Astrocyte of the hippocampus (primary cell): Measurements from ENCODE around the gene PLAA.

Source experiments
- DNase-seq: peaks from one replicate; pipeline ENCODE4 v3.0.0; 2011; ENCODE audit warnings: low read depth, low spot score

Gene PLAA

DNA sequence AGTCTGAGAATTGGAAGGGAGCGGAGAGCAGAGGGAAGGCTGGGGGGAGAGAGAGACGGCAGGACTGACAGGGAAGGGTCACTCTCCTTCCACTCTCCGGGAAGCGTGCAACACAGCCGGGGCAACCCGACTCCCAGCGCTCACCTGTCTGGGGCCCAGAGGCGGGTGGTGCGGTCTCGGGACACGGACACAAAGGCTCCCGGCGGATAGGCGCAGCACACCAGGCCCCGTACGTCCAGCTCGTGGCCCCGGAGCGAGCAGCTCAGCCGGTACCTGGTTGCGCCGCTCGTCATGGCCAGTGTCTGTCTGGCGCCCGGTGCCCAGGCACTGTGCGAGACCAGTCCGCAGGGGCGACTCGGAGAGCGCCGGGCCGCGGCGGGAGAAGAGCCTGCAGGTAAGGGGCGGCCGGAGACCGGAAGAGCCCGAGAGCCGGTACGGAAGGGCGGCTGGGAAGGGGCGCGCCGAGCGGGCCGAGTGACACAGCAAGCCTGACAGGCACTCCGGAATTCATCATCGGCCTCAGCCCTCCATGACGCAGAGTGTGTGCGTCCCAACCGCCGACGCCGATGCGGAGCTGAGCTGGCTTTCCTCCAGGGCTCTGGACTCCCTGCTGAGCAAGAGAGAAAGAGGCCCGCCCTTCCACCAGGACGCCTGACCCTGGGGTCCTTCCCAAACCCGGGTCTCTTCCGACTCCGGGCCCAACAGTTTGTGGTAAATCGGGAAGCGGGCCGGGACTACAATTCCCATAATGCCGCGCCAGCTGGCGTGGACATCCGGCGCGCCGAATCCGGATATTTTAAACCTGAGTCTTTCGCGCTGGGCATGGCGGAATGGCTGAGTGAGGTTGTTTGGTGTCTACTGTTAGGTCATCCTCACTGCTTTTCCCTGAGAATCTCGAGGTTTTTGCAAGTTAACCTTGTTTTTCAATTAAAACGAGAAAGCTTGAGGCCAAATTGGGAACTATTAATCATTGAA is at the start of gene PLAA:
TSS of gene PLAA (minus strand) at position 490 of the 975 bp plus-strand sequence. CDS start at position 293, 197 bp downstream.
- DNase-seq: peak; percentile 96

DNA sequence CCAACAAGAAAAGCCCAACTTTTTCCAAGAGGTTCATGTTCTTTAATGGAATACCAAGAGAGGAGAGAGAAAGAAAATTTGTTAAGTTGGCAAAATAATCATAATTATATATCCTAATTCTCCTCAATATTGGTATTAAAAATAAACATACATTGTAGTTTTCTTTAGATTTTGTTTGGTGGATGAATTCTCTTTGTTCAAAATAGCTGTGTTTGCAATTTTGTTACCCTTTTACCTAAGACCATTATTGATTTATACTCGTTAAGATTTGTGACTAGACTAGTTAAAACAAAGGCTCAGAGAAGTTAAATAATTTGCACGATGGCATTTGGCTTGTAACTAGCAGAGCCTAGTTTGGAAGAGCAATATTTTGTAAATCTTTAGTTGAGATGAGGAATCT is 48.8 kb upstream of the PLAA start:
- no peak for DNase-seq

GRCh38 chr9:26983340-26983739 is 36.3 kb upstream of the PLAA start:
- no peak for DNase-seq

GRCh38 chr9:26975728-26976707 is 29.0 kb upstream of the PLAA start:
- peak; percentile 33 for DNase-seq

GRCh38 chr9:26974927-26975326 is 27.9 kb upstream of the PLAA start:
- DNase-seq: no peak

- no peak for DNase-seq
Measured at GRCh38 chr9:26973989-26974388, 26.9 kb upstream of the PLAA start.

GRCh38 chr9:26971721-26972120 is 24.7 kb upstream of the PLAA start:
- DNase-seq: no peak

- DNase-seq: no peak
Measured at GRCh38 chr9:26956860-26957233, 9.8 kb upstream of the PLAA start.

DNA sequence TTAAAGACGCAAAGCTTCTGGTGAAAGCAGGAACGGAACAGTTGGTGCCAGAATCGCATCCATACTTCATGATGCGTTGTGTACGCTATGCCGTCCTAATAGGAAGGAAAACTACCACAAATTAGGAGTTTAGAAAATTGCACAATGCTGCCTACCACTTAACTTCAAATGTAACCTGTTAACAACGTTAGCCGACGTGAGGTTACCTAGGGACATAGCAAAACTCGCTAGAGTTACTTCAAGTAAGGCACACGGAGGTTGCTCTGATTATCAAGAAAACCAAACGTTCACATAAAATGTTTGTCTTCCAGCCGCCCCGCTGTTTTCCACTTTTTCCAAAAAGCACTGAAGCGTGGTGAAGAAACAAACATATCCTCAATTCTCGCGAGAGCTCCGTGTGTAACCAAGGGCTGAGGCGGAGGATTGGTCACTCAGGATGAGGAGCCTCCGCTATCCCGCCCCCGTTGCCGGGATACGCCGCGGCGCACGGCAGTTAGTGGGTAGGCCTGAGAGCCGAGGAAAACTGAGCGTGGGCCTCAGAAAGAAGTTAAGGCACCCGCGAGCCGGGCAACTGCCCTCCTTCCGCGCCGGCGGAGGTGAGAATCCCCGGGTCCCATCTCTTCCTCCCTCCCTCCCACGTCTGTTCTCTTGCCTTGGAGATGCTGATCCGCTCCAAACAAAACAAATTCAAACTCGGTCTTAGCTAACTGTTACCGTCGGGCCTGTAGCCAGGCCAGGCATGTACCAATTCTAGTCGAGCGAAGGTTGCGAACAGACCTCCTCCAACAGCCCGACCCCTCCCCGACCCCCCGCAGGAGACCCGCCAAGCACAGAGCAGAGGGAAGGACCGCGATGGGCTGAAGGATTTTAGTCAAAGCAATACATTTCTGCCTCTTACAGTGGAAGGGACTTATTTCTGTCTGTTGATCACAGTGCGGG is 9.1 kb upstream of the PLAA start, which contains the start of gene IFT74:
TSS of gene IFT74 (plus strand) at position 492 of the 939 bp plus-strand sequence. CDS start 5,556 bp downstream, outside the sequence.
- DNase-seq: peak; percentile 99

GRCh38 chr9:26955222-26955903 is 8.3 kb upstream of the PLAA start:
- DNase-seq: no peak

DNA sequence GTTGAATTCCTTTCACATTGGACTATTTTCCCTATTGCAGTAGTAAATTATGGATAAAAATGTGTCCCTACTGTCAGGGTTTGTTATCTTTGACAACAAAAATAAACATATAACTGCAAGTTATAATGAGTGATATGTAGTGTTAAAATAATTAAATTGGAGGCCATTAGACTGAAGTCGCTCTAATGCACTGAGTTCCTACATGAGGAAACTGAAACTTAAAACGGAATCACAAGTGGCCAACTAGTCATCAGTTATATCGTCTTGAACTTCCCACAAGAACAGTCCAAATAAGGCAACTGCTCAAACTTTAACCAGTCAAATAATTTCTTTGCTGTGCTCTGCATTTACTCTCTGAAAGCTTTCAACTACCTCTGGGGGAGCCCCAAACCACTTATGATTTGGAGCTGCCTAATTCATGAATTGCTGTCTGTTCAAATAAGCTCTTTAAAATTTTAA is 7.0 kb upstream of the PLAA start:
- DNase-seq: no peak

GRCh38 chr9:26951794-26952193 is 4.8 kb upstream of the PLAA start:
- no peak for DNase-seq

DNA sequence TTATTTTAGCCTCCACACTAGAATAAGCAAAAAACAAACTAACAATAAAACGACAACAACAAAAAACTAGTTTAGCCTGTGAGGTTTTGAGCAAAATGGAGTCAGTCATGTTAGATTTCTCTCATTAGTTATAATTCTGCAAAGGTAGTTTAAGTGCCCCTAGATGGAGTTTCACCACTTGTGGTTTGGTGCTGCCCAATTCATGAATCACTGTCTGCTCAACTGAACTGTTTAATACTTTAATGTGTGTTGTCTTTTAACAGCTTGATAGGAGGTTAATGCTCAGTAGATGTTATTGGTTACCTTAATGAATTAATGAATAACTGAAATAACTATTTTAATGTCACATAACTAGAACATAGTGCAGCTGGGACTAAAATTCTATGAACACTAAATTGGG is 3.5 kb upstream of the PLAA start:
- no peak for DNase-seq

GRCh38 chr9:26949637-26950069 is 2.6 kb upstream of the PLAA start:
- no peak for DNase-seq

- no peak for DNase-seq
Measured at GRCh38 chr9:26947736-26948135, 694 bp upstream of the PLAA start.

DNA sequence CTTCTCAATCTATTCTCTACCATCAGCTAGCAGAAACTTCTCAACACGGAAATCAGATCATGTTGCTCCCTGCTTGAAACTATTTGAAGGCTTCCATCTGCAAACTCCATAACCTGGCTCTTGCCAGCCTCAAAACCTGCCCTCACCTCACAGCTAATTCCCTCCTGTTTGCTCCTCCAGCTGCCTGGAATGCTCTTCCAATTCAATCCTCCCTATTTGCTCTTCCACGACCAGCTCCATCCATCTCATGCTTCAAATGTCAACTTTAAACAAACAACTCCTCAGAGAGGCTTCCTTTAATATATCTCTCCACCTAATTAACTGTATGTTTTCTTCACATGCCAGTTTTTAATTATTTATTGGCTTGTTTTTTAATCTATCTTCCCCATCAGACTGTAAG is 1.5 kb downstream of the PLAA start:
- DNase-seq: peak; percentile 13

- DNase-seq: no peak
Measured at GRCh38 chr9:26940779-26941178, 6.3 kb downstream of the PLAA start.

DNA sequence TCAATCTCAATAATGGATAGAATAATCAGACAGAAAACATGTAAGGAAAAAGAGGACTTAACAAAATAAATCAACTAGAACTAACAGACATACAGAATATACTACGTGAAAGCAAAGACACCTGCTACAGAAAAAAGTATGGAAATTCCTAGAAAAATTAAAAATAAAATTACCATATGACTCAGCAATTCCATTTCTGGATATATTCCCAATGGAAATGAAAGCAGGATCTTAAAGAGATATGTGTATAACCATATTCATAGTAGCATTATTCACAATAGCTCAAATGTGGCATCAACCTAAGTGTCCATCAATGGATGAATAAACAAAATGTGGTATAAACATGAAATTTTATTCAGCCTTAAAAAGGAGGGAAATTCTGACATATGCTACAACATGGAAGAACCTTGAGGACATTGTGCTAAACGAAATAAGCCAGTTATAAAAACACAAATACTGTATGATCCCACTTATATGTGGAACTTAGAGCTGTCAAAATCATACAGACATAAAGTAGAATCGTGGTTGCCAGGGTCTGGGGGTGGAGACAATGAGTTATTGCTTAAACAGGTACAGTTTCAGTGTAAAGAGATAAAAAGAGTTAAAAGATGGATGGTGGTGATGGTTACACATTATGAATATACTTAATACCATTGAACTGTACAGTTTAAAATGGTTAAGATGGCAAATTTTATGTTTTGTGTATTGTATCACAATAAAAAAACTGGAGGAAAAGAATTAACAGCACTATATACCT is 6.9 kb downstream of the PLAA start:
- DNase-seq: no peak

- DNase-seq: no peak
Measured at GRCh38 chr9:26937816-26938371, 9.1 kb downstream of the PLAA start.
